Natural killer cell (primary cell): ENCODE measurements around the gene FAM193A. TPM values are rescaled to one million over a fixed set of nuclear protein-coding genes. Genes with fewer than 3 reads are reported as not detected.
"Not testable (repeated sequence)": the region's sequence is repeated elsewhere in the genome, so short reads cannot be mapped to it uniquely, and the experiment has no call there.

Experiments
- ATAC-seq, 3 donors: fragments of 150-1000 bp in 2 of 3; fragments of 200-7000 bp in 1 of 3; cut with Tn5 transposase; 1 replicate in 1 of 3; 2 replicates in 2 of 3; pipeline ENCODE4 v1.10.0; 2021; ENCODE audit warnings: mild to moderate bottlenecking in 2 of 3, moderate library complexity in 2 of 3
- DNase-seq, 2 donors: peaks; one replicate each; pipeline versions ENCODE4 v3.0.0 to v3.0.0-alpha.2; 2013 to 2021; ENCODE audit warnings: mixed read lengths in 1 of 2
- H3K27ac ChIP-seq: one replicate; pipeline ENCODE4 v1.5.1; 2013; ENCODE audit warnings: mild to moderate bottlenecking, low read length
- H3K27me3 ChIP-seq: one replicate; pipeline ENCODE4 v1.6.1; 2013; ENCODE audit warnings: low read length; ENCODE audit not compliant: control insufficient read depth, insufficient read depth
- H3K36me3 ChIP-seq: one replicate; pipeline ENCODE4 v1.6.1; 2013; ENCODE audit warnings: low read length; ENCODE audit not compliant: control insufficient read depth, insufficient read depth
- H3K4me1 ChIP-seq: one replicate; pipeline ENCODE4 v1.6.1; 2013; ENCODE audit warnings: low read length; ENCODE audit not compliant: control insufficient read depth, insufficient read depth
- H3K4me3 ChIP-seq: one replicate; pipeline ENCODE4 v1.5.1; 2013; ENCODE audit warnings: low read length
- H3K9me3 ChIP-seq: one replicate; pipeline ENCODE4 v1.6.1; 2013; ENCODE audit warnings: low read length; ENCODE audit not compliant: control insufficient read depth, insufficient read depth
- H3K27ac Mint-ChIP-seq, 2 donors: one replicate each; pipeline ENCODE4 v1.8.0; 2022; ENCODE audit warnings: mild to moderate bottlenecking in 2 of 2, mixed read lengths in 2 of 2, moderate library complexity in 1 of 2
- H3K27me3 Mint-ChIP-seq, 2 donors: one replicate each; pipeline ENCODE4 v1.8.0; 2022; ENCODE audit warnings: low read depth in 2 of 2, mixed read lengths in 2 of 2
- H3K36me3 Mint-ChIP-seq: one replicate; pipeline ENCODE4 v1.8.0; 2022; ENCODE audit warnings: mixed read lengths
- H3K4me1 Mint-ChIP-seq, 2 donors: one replicate each; pipeline ENCODE4 v1.8.0; 2022; ENCODE audit warnings: mixed read lengths in 2 of 2
- H3K4me3 Mint-ChIP-seq: one replicate; pipeline ENCODE4 v1.8.0; 2022; ENCODE audit warnings: mild to moderate bottlenecking, moderate library complexity, mixed read lengths
- H3K9me3 Mint-ChIP-seq, 2 donors: one replicate each; pipeline ENCODE4 v1.8.0; 2022; ENCODE audit warnings: mixed read lengths in 2 of 2
- CTCF ChIP-seq: fragments of 200-600 bp; IDR thresholded peaks from one replicate; pipeline ENCODE4 v1.8.0; 2022; ENCODE audit warnings: antibody characterized with exemption
- WGBS: methylation state at CpG from one replicate; pipeline ENCODE4 v1.1.7; 2013; ENCODE audit warnings: missing lambda C conversion rate; ENCODE audit not compliant: insufficient coverage; 5-methylcytosine and 5-hydroxymethylcytosine counted together
- intact Hi-C: fragments of 100-400 bp; cut with micrococcal nuclease; formaldehyde crosslinking; loops from one replicate; pipeline ENCODE4 v1.14.2; 2022
- total RNA-seq, 4 donors: library from RNA; stranded (reverse); fragments of 120-200 nt in 1 of 4; gene quantifications; one replicate each; pipeline versions ENCODE4 v1.2.3 to v1.2.4, GENCODE V29; 2013 to 2022

FAM193A gene
- total RNA-seq, 3 donors from 2014 or later (not counting 1 experiment from before 2014, with no cell fraction given): 39.4 to 49.3 (median 48.1) TPM

- H3K27me3 Mint-ChIP-seq: no peaks in the 10 kb centered on the region
- WGBS: 97% methylated on average over 10 of the region's 14 CpGs
- intact Hi-C loops: no loop called here
- no peaks in the 10 kb centered on the region for H3K9me3 ChIP-seq
- H3K4me3 ChIP-seq: no peak overlapping the region
- no peak for TF ChIP-seq CTCF
- H3K27ac Mint-ChIP-seq: peak overlapping the region in 1 of 2 donors; percentile 0
- no peaks in the 10 kb centered on the region for H3K27me3 ChIP-seq
- no peak for ATAC-seq
- no peak for DNase-seq
- H3K27ac ChIP-seq: no peak overlapping the region
- H3K4me1 Mint-ChIP-seq: peaks cover 23 to 35% of the 10 kb centered on the region in 2 donors
- no peaks in the 10 kb centered on the region for H3K36me3 Mint-ChIP-seq
- H3K9me3 Mint-ChIP-seq: no peaks in the 10 kb centered on the region
- no peaks in the 10 kb centered on the region for H3K36me3 ChIP-seq
- no peak overlapping the region for H3K4me3 Mint-ChIP-seq
- H3K4me1 ChIP-seq: no peaks in the 10 kb centered on the region
Measured at GRCh38 chr4:2615821-2616220, 79.4 kb downstream of the FAM193A start.

GRCh38 chr4:2617955-2618354 is 81.5 kb downstream of the FAM193A start:
- intact Hi-C loops: no loop called here
- Mint-ChIP-seq H3K4me1 (peaks cover 37 to 39% of the 10 kb centered on the region in 2 donors), H3K36me3 (no peaks in the 10 kb centered on the region), H3K4me3 (no peak overlapping the region), H3K9me3 (no peaks in the 10 kb centered on the region), H3K27ac (peak overlapping the region in 1 of 2 donors; percentile 26), H3K27me3 (no peaks in the 10 kb centered on the region)
- no peaks in the 10 kb centered on the region for H3K27me3 ChIP-seq
- no peaks in the 10 kb centered on the region for H3K36me3 ChIP-seq
- H3K9me3 ChIP-seq: no peaks in the 10 kb centered on the region
- no peak for TF ChIP-seq CTCF
- 86% methylated on average over 6 of the region's 6 CpGs for WGBS
- no peak overlapping the region for H3K4me3 ChIP-seq
- no peak for DNase-seq
- ATAC-seq: no peak
- no peaks in the 10 kb centered on the region for H3K4me1 ChIP-seq
- H3K27ac ChIP-seq: no peak overlapping the region

- H3K27ac Mint-ChIP-seq, ATAC-seq, DNase-seq, H3K9me3 Mint-ChIP-seq, H3K9me3 ChIP-seq, H3K27me3 Mint-ChIP-seq, H3K4me3 ChIP-seq, H3K27ac ChIP-seq, H3K27me3 ChIP-seq, H3K36me3 Mint-ChIP-seq, H3K36me3 ChIP-seq, H3K4me1 ChIP-seq, intact Hi-C loops, H3K4me3 Mint-ChIP-seq: not testable (repeated sequence)
- H3K4me1 Mint-ChIP-seq: peaks cover 39 to 42% of the 10 kb centered on the region in 2 donors
- 98% methylated on average over 8 of the region's 9 CpGs for WGBS
Measured at GRCh38 chr4:2618729-2619128, 82.3 kb downstream of the FAM193A start.

- H3K27me3 Mint-ChIP-seq: no peaks in the 10 kb centered on the region
- peaks cover 32 to 46% of the 10 kb centered on the region in 2 donors for H3K4me1 Mint-ChIP-seq
- Histone ChIP-seq H3K27me3 (no peaks in the 10 kb centered on the region), H3K4me3 (no peak overlapping the region), H3K9me3 (no peaks in the 10 kb centered on the region), H3K36me3 (no peaks in the 10 kb centered on the region), H3K4me1 (no peaks in the 10 kb centered on the region), H3K27ac (no peak overlapping the region)
- DNase-seq (no peak), ATAC-seq (no peak)
- no peak overlapping the region for H3K4me3 Mint-ChIP-seq
- WGBS: 95% methylated on average over 6 of the region's 8 CpGs
- H3K27ac Mint-ChIP-seq: no peak overlapping the region
- TF ChIP-seq CTCF: no peak
- H3K36me3 Mint-ChIP-seq: no peaks in the 10 kb centered on the region
- no peaks in the 10 kb centered on the region for H3K9me3 Mint-ChIP-seq
- intact Hi-C loops: no loop called here
Measured at GRCh38 chr4:2619459-2619858, 83.0 kb downstream of the FAM193A start.
